Measurements from ENCODE around the gene ZMYND15.

DNA sequence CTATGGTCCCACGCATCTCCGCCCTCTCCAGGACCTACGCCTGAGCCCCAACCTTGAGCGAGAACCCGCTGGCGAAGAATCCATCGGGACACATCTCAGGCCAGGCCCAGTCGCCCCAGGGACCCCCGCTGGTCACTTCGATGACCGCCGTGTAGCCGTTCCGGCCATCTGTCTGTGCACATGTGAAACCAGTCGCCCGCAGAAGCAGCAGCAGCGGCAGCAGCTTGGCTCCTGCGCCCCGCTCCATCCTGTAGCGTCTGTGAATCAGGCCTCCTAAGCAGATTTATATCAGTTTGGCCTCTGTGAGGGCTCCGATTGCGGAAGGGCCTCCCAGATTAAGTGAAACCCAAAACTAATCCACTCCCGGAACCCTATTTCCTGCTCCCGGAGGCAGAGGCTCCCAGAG lies 46.5 kb downstream of the ZMYND15 start, which contains the start of gene VMO1:
- TF ChIP-seq ESRRA (IDR thresholded peaks at IDR 0.05; ENCODE audit: borderline replicate concordance, low read length) (no peak), RFX5 (IDR thresholded peaks at IDR 0.05) (no peak)

Measured in A549 (cell line).